ENCODE results near the gene FNDC8. TPM values are rescaled to one million over a fixed set of nuclear protein-coding genes. Genes with fewer than 3 reads are reported as not detected.

The FNDC8 gene
- polyA plus RNA-seq, 1 experiment, result not detected

GRCh38 chr17:35129973-35130351, 8.5 kb downstream of the FNDC8 start:
- no peak for DNase-seq (ENCODE audit: low read depth, low spot score)
- Histone ChIP-seq H3K27ac (ENCODE audit: low read depth, low read length) (no peak overlapping the region), H3K27me3 (ENCODE audit: control insufficient read depth, insufficient read depth, low read length) (no peaks in the 10 kb centered on the region), H3K9me3 (ENCODE audit: control insufficient read depth, insufficient read depth, low read length) (no peaks in the 10 kb centered on the region; the same call in 1 of the 2 replicates), H3K4me3 (ENCODE audit: low read depth, low read length) (no peak overlapping the region)
- no peak for TF ChIP-seq CTCF (IDR thresholded peaks at IDR 0.05; ENCODE audit: low read depth, low read length)
- POLR2A ChIA-PET, result interaction anchor here (1.2 kb wide), 1 partner anchor 11 kb away, joined by 13 read pairs; no protein-coding TSS in a partner anchor
- CTCF ChIA-PET, result interaction anchor here (1.2 to 3.3 kb wide), 3 partner anchors 10 to 13 kb away, joined by 3 to 26 read pairs (median 5); partner anchors contain the start of genes NLE1 and RAD51D

- no peak overlapping the region for H3K27ac ChIP-seq (ENCODE audit: low read depth, low read length)
- no peaks in the 10 kb centered on the region for H3K27me3 ChIP-seq (ENCODE audit: control insufficient read depth, insufficient read depth, low read length)
- TF ChIP-seq CTCF (IDR thresholded peaks at IDR 0.05; ENCODE audit: low read depth, low read length), result no peak
- H3K9me3 ChIP-seq (ENCODE audit: control insufficient read depth, insufficient read depth, low read length), result no peaks in the 10 kb centered on the region; the same call in 1 of the 2 replicates
- H3K4me3 ChIP-seq (ENCODE audit: low read depth, low read length), result no peak overlapping the region
- ChIA-PET CTCF (interaction anchor here (1.2 to 3.3 kb wide), 4 partner anchors 11 to 769 kb away, joined by 3 to 26 read pairs (median 4); partner anchors contain the start of genes NLE1 and RAD51D), POLR2A (no interaction called here)
- no peak for DNase-seq (ENCODE audit: low read depth, low spot score)
These were observed 9.0 kb downstream of the FNDC8 start for GRCh38 chr17:35130392-35130791.

- no peaks in the 10 kb centered on the region; the same call in 1 of the 2 replicates for H3K9me3 ChIP-seq (ENCODE audit: control insufficient read depth, insufficient read depth, low read length)
- ChIA-PET CTCF (no interaction called here), POLR2A (no interaction called here)
- H3K27ac ChIP-seq (ENCODE audit: low read depth, low read length), result no peak overlapping the region
- no peak overlapping the region for H3K4me3 ChIP-seq (ENCODE audit: low read depth, low read length)
- no peaks in the 10 kb centered on the region for H3K27me3 ChIP-seq (ENCODE audit: control insufficient read depth, insufficient read depth, low read length)
- no peak for TF ChIP-seq CTCF (IDR thresholded peaks at IDR 0.05; ENCODE audit: low read depth, low read length)
- DNase-seq (ENCODE audit: low read depth, low spot score), result no peak
These were observed 10.7 kb downstream of the FNDC8 start for GRCh38 chr17:35132099-35132498.

GRCh38 chr17:35132816-35133550, 11.6 kb downstream of the FNDC8 start:
- CTCF ChIA-PET, result no interaction called here
- POLR2A ChIA-PET, result no interaction called here

More at GRCh38 chr17:35132816-35133550, 11.6 kb downstream of the FNDC8 start:
- no peaks in the 10 kb centered on the region; the same call in 1 of the 2 replicates for H3K9me3 ChIP-seq (ENCODE audit: control insufficient read depth, insufficient read depth, low read length)
- no peak for DNase-seq (ENCODE audit: low read depth, low spot score)
- no peaks in the 10 kb centered on the region for H3K27me3 ChIP-seq (ENCODE audit: control insufficient read depth, insufficient read depth, low read length)
- H3K4me3 ChIP-seq (ENCODE audit: low read depth, low read length), result no peak overlapping the region
- TF ChIP-seq CTCF (IDR thresholded peaks at IDR 0.05; ENCODE audit: low read depth, low read length), result no peak
- no peak overlapping the region for H3K27ac ChIP-seq (ENCODE audit: low read depth, low read length)

Data from AG04450 (cell line).